Activated CD8-positive, alpha-beta T cell treated with anti-CD3 and anti-CD28 coated beads, Interleukin-2, amount 10 ng/mL, durations not matched to agents 7 days and 5 days (primary cell): Measurements from ENCODE around the gene SLC24A3. TPM values are rescaled to one million over a fixed set of nuclear protein-coding genes. Genes with fewer than 3 reads are reported as not detected.

Source experiments
- ATAC-seq: fragments of 150-1000 bp; cut with Tn5 transposase; one replicate; pipeline ENCODE4 v1.10.0; 2021; ENCODE audit warnings: moderate library complexity
- CTCF ChIA-PET: fragments of 350-600 bp; sonication (Branson Sonifier 250); formaldehyde crosslinking; loops from one replicate; lab custom pipeline; 2021; ENCODE audit warnings: antibody characterized with exemption; lab: Charles Lee
- POLR2A ChIA-PET: fragments of 350-600 bp; sonication (Branson Sonifier 250); formaldehyde crosslinking; loops from one replicate; lab custom pipeline; 2021; ENCODE audit warnings: antibody characterized with exemption; lab: Charles Lee
- DNase-seq: peaks from one replicate; pipeline ENCODE4 v3.0.0-alpha.2; 2020
- H3K27ac Mint-ChIP-seq: one replicate; pipeline ENCODE4 v1.8.0; 2021; ENCODE audit warnings: mild to moderate bottlenecking, mixed read lengths
- H3K27me3 Mint-ChIP-seq: one replicate; pipeline ENCODE4 v1.8.0; 2021; ENCODE audit warnings: low read depth, mixed read lengths
- H3K36me3 Mint-ChIP-seq: one replicate; pipeline ENCODE4 v1.8.0; 2021; ENCODE audit warnings: low read depth, mixed read lengths
- H3K4me1 Mint-ChIP-seq: one replicate; pipeline ENCODE4 v1.8.0; 2021; ENCODE audit warnings: low read depth, mixed read lengths
- H3K4me3 Mint-ChIP-seq: one replicate; pipeline ENCODE4 v1.8.0; 2021; ENCODE audit warnings: mild to moderate bottlenecking, mixed read lengths
- H3K9me3 Mint-ChIP-seq: one replicate; pipeline ENCODE4 v1.8.0; 2022; ENCODE audit warnings: mixed read lengths; ENCODE audit not compliant: insufficient read depth
- total RNA-seq, 2 experiments: library from RNA; stranded (reverse); gene quantifications; one replicate each; pipeline ENCODE4 v1.2.3, GENCODE V29; 2021

Gene SLC24A3
- total RNA-seq, 2 experiments from 2014 or later = not detected

DNA sequence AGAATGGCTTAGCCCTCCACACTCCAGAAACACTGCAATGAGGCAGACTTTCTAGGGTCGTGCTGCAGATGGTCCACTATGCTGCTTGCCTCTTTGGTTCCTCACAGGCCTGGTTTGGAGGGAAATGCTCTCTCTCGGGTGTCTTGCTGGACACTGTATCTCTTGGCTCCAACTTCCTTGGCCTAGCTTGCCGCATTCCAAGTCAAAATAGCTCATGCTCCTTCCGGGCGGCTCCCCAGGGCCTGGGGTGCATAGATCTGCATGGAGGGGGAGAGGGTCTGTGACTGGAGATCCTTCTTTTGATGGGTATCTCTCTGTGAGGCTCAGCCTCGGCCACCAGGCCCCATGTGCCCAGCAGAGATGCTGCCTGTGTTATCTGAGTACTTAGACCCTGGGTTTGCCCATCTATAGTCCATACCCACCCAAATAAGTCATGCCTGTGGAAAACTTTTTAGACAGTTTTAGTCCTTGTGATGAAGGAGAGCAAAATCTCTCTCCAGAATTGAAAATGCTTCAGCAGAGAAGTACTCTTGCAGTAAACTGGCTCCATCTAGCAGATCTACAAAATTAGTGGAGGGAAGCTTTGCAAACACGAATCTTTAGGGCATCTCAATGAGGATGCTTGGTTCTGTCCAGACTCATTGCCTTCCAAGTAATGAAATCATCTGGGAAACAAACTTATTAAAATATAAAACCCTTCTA, 281.5 kb downstream of the SLC24A3 start:
- ATAC-seq (no peak), DNase-seq (no peak)
- H3K4me3 Mint-ChIP-seq = no peak overlapping the region
- ChIA-PET CTCF (no interaction called here), POLR2A (no interaction called here)
- no peaks in the 10 kb centered on the region for H3K36me3 Mint-ChIP-seq
- H3K9me3 Mint-ChIP-seq = no peaks in the 10 kb centered on the region
- no peaks in the 10 kb centered on the region for H3K27me3 Mint-ChIP-seq
- peaks cover 5% of the 10 kb centered on the region for H3K4me1 Mint-ChIP-seq
- no peak overlapping the region for H3K27ac Mint-ChIP-seq

DNA sequence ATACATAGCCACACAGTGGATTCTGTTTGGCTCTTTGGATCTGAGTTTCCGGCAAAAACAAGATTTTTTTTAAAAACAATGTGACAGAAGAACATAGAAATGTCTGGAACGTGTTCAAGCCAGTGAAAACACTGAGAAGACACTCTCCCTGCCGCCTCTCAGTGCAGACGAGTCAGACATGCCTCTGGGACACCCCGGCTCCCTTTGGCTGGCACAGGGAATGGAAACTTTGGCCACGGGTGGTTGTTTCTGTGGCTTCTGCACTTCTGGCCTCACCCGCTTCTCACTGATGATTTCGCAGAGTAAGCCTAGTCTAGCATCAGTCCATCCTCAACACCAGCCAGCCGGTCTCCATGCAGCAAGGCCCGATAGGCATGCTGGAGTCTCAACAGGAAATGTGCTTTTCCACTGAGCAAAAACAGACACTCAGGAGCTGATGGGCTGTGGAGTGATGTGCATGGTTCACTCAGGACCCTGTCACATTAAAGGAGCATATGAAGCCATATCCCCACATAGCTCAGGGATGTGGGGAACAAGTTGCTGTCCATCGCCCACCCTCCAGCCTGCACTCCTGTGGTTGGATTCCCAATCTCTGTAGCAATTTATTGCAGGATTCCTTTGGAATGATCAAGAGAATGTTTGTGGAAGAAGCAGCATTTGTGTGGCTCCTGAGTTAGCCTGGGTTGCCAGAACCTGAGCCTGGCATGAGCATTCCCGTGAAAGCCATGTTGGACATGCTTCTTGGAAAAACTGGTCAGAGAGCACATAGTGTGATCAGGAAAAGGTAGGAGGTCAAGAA, 283.7 kb downstream of the SLC24A3 start:
- Mint-ChIP-seq H3K4me1 (peaks cover 5% of the 10 kb centered on the region), H3K27ac (no peak overlapping the region), H3K27me3 (no peaks in the 10 kb centered on the region), H3K9me3 (no peaks in the 10 kb centered on the region), H3K4me3 (no peak overlapping the region), H3K36me3 (no peaks in the 10 kb centered on the region)
- ATAC-seq (no peak), DNase-seq (no peak)
- ChIA-PET CTCF (no interaction called here), POLR2A (no interaction called here)

DNA sequence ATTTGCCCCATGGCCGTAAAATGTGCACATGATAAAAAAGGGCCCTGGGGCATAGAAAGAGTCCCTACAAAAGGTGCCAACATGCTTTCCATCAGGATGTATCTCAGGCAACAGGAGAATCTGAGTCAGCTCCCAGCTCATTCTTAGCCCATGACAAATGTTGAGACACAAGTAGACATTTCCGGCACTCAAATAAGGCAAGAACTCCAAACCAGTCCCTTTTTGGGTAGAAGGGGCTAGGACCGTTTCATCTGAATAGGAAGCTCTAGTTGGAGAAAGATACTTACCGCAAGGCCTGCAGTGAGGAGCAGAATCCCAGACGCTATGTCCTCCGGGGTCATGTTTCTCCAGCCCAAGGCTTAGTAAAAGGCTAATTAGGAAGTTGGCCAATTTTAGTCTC, 284.6 kb downstream of the SLC24A3 start:
- POLR2A ChIA-PET = no interaction called here
- H3K9me3 Mint-ChIP-seq = no peaks in the 10 kb centered on the region
- no peak overlapping the region for H3K27ac Mint-ChIP-seq
- ATAC-seq (no peak), DNase-seq (no peak)
- CTCF ChIA-PET = no interaction called here
- no peak overlapping the region for H3K4me3 Mint-ChIP-seq
- H3K4me1 Mint-ChIP-seq = peaks cover 5% of the 10 kb centered on the region
- H3K27me3 Mint-ChIP-seq = no peaks in the 10 kb centered on the region
- H3K36me3 Mint-ChIP-seq = no peaks in the 10 kb centered on the region

- Mint-ChIP-seq H3K9me3 (no peaks in the 10 kb centered on the region), H3K27me3 (no peaks in the 10 kb centered on the region), H3K36me3 (no peaks in the 10 kb centered on the region), H3K4me3 (no peak overlapping the region), H3K27ac (no peak overlapping the region), H3K4me1 (peaks cover 5% of the 10 kb centered on the region)
- DNase-seq = no peak
- ChIA-PET CTCF (no interaction called here), POLR2A (no interaction called here)
- ATAC-seq = no peak
Measured at GRCh38 chr20:19498756-19499155, 286.3 kb downstream of the SLC24A3 start.

DNA sequence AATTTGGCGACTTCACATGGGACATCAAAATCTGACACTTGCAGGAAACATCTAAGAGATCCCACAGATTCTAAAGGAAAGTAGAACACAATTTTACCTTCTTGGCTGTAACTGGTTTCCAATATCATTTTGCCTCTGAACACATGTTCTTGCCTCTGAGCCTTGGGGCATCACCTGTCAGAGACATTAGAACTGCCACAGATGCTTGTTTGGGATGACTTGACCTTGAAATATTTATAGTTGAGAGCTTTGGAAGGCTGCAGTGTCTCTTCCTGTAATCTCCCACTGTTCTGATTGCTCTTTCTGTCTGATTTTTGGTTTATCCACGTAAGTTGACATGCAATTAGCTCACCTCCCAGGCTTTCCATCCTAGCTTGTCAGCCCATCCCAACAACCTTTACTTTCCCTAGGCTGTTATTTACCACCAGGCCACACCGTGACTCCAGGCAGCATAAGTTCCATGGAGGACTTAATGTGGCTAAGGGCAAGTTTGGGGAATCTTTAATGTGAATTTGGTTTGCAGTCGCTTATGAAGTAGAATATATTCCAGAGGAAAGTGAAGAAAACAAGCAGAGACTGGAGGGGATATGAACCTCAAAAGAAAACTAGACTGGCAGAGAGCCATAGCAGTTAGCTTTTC, 289.2 kb downstream of the SLC24A3 start:
- H3K9me3 Mint-ChIP-seq = no peaks in the 10 kb centered on the region
- no peaks in the 10 kb centered on the region for H3K36me3 Mint-ChIP-seq
- POLR2A ChIA-PET = no interaction called here
- H3K27ac Mint-ChIP-seq = no peak overlapping the region
- H3K4me3 Mint-ChIP-seq = no peak overlapping the region
- CTCF ChIA-PET = no interaction called here
- peaks cover 5% of the 10 kb centered on the region for H3K4me1 Mint-ChIP-seq
- ATAC-seq = no peak
- H3K27me3 Mint-ChIP-seq = no peaks in the 10 kb centered on the region
- DNase-seq = no peak

DNA sequence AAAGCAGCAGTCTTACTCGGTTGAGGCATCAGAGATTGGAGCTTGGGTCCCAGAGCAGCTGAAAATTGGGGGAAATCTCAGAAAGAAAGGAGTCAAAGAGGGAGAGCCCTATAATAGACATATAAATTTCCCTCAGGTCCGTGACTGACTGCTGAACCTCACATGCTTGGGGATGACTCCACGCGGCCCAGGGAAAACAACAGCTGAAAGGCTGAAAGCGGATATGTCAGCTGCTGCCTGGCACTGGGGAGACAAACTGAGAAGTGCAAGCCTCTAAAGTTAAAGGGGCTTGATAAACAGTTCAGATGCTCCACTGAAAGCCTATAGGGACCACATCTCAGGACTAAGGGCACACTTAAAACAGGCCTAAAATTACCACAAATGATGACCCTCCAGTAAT, 289.7 kb downstream of the SLC24A3 start:
- Mint-ChIP-seq H3K36me3 (no peaks in the 10 kb centered on the region), H3K4me3 (no peak overlapping the region), H3K27ac (no peak overlapping the region), H3K27me3 (no peaks in the 10 kb centered on the region), H3K9me3 (no peaks in the 10 kb centered on the region), H3K4me1 (peaks cover 5% of the 10 kb centered on the region)
- DNase-seq = no peak
- no peak for ATAC-seq
- CTCF ChIA-PET = no interaction called here
- POLR2A ChIA-PET = no interaction called here

GRCh38 chr20:19504251-19504650, 291.8 kb downstream of the SLC24A3 start:
- Mint-ChIP-seq H3K27me3 (no peaks in the 10 kb centered on the region), H3K27ac (no peak overlapping the region)

GRCh38 chr20:19506021-19506420, 293.6 kb downstream of the SLC24A3 start:
- POLR2A ChIA-PET = no interaction called here
- Mint-ChIP-seq H3K9me3 (no peaks in the 10 kb centered on the region), H3K4me1 (peaks cover 5% of the 10 kb centered on the region), H3K27ac (no peak overlapping the region), H3K27me3 (no peaks in the 10 kb centered on the region), H3K36me3 (no peaks in the 10 kb centered on the region), H3K4me3 (no peak overlapping the region)
- CTCF ChIA-PET = no interaction called here
- no peak for ATAC-seq
- no peak for DNase-seq

More at GRCh38 chr20:19504251-19504650, 291.8 kb downstream of the SLC24A3 start:
- DNase-seq = no peak
- POLR2A ChIA-PET = no interaction called here
- no peaks in the 10 kb centered on the region for H3K9me3 Mint-ChIP-seq
- H3K36me3 Mint-ChIP-seq = no peaks in the 10 kb centered on the region
- H3K4me1 Mint-ChIP-seq = peaks cover 5% of the 10 kb centered on the region
- CTCF ChIA-PET = no interaction called here
- no peak for ATAC-seq
- H3K4me3 Mint-ChIP-seq = no peak overlapping the region

DNA sequence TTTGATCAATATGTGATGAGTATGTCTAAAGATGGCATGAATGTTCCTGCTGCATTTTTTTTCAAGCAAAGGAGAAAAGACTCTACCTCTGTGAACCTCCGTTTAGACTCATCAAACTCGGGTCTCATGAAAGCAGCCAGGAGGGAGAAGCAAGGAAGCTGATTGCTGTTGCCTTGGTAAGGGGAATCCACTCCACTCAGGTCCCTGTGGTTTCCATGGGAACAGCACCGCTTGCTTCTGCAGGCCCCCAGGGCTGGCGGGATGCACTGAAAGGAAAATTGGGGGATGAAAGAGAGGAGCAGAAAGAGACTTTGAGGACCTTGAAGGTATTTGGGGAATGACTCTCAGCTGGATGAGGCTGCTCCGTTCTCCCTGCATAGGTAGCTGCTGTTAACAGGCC, 296.0 kb downstream of the SLC24A3 start:
- H3K4me1 Mint-ChIP-seq = peaks cover 5% of the 10 kb centered on the region
- ATAC-seq (no peak), DNase-seq (no peak)
- no peaks in the 10 kb centered on the region for H3K36me3 Mint-ChIP-seq
- POLR2A ChIA-PET = no interaction called here
- no peak overlapping the region for H3K4me3 Mint-ChIP-seq
- CTCF ChIA-PET = no interaction called here
- H3K27ac Mint-ChIP-seq = no peak overlapping the region
- H3K27me3 Mint-ChIP-seq = no peaks in the 10 kb centered on the region
- H3K9me3 Mint-ChIP-seq = no peaks in the 10 kb centered on the region

DNA sequence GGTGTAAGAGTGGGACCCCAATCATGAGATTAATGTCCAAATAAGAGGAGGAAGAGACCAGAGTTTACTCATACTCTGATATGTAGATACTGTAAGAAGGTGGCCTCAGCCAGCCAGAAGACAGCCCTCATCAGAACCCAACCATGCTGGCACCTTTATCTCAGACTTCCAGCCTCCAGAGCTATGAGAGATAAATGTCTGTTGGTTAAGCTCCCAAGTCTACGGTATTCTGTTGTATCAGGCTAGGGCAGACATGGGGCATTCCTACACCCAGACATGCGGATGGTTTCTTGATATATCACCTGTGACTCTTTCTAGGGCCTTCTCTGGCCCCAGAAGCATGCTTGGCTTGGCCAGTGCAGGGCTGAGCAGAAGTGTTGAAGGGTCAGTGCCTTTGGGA, 298.2 kb downstream of the SLC24A3 start:
- no peak overlapping the region for H3K27ac Mint-ChIP-seq
- no peak for ATAC-seq
- H3K36me3 Mint-ChIP-seq = no peaks in the 10 kb centered on the region
- H3K27me3 Mint-ChIP-seq = no peaks in the 10 kb centered on the region
- no peak for DNase-seq
- peaks cover 5% of the 10 kb centered on the region for H3K4me1 Mint-ChIP-seq
- POLR2A ChIA-PET = no interaction called here
- CTCF ChIA-PET = no interaction called here
- no peak overlapping the region for H3K4me3 Mint-ChIP-seq
- H3K9me3 Mint-ChIP-seq = no peaks in the 10 kb centered on the region

- no peak for ATAC-seq
- DNase-seq = no peak
- Mint-ChIP-seq H3K9me3 (no peaks in the 10 kb centered on the region), H3K36me3 (no peaks in the 10 kb centered on the region), H3K27me3 (no peaks in the 10 kb centered on the region), H3K4me3 (no peak overlapping the region), H3K27ac (no peak overlapping the region), H3K4me1 (peaks cover 5% of the 10 kb centered on the region)
- ChIA-PET POLR2A (no interaction called here), CTCF (no interaction called here)
Measured at GRCh38 chr20:19511931-19512330, 299.5 kb downstream of the SLC24A3 start.
